GM21786 (cell line): ENCODE results near the gene BZW2.
"Not testable (repeated sequence)": the region's sequence is repeated elsewhere in the genome, so short reads cannot be mapped to it uniquely, and the experiment has no call there.

Experiments used
- ATAC-seq: cut with Tn5 transposase; IDR thresholded peaks from one replicate; pipeline ENCODE4 v1.9.1; 2021; ENCODE audit not compliant: unreplicated experiment

BZW2 gene

GRCh38 chr7:16644636-16645592 is 1.1 kb upstream of the BZW2 start:
- ATAC-seq, result no peak

- ATAC-seq, result no peak
Observed at GRCh38 chr7:16646472-16647072, 591 bp downstream of the BZW2 start.

GRCh38 chr7:16647435-16647960 is 1.5 kb downstream of the BZW2 start:
- ATAC-seq, result no peak

GRCh38 chr7:16648551-16648950 is 2.6 kb downstream of the BZW2 start:
- no peak for ATAC-seq

GRCh38 chr7:16649196-16649595 is 3.2 kb downstream of the BZW2 start:
- no peak for ATAC-seq

- ATAC-seq, result no peak
Observed at GRCh38 chr7:16650266-16650665, 4.3 kb downstream of the BZW2 start.

GRCh38 chr7:16651396-16652239 is 5.6 kb downstream of the BZW2 start:
- no peak for ATAC-seq

- ATAC-seq, result no peak
Observed at GRCh38 chr7:16652240-16652583, 6.2 kb downstream of the BZW2 start.

GRCh38 chr7:16652888-16653287 is 6.9 kb downstream of the BZW2 start:
- ATAC-seq, result no peak

GRCh38 chr7:16655394-16655793 is 9.4 kb downstream of the BZW2 start:
- no peak for ATAC-seq

GRCh38 chr7:16656141-16656540 is 10.2 kb downstream of the BZW2 start:
- no peak for ATAC-seq

GRCh38 chr7:16657656-16658279 is 11.8 kb downstream of the BZW2 start:
- no peak for ATAC-seq

- ATAC-seq, result not testable (repeated sequence)
Observed at GRCh38 chr7:16659854-16660497, 14.0 kb downstream of the BZW2 start.

GRCh38 chr7:16660702-16661464 is 14.9 kb downstream of the BZW2 start:
- ATAC-seq, result no peak

GRCh38 chr7:16661924-16662323 is 15.9 kb downstream of the BZW2 start:
- ATAC-seq, result no peak

GRCh38 chr7:16667355-16667754 is 21.4 kb downstream of the BZW2 start:
- no peak for ATAC-seq

- no peak for ATAC-seq
Observed at GRCh38 chr7:16668049-16668858, 22.3 kb downstream of the BZW2 start.

GRCh38 chr7:16668978-16669377 is 23.0 kb downstream of the BZW2 start:
- no peak for ATAC-seq

GRCh38 chr7:16669581-16669980 is 23.6 kb downstream of the BZW2 start:
- ATAC-seq, result no peak
